Body of pancreas (tissue), 4 donors: ENCODE data around the gene MEAF6. TPM values are rescaled to one million over a fixed set of nuclear protein-coding genes. Genes with fewer than 3 reads are reported as not detected.

Source experiments
- ATAC-seq: fragments of 150-250 bp; one replicate; pipeline ENCODE4 v1.9.1; 2016
- DNase-seq, 4 donors: peaks; one replicate each; pipeline ENCODE4 v3.0.0-alpha.2; 2019
- H3K27ac ChIP-seq, 4 donors: fragments of 200-600 bp; sonication (generic); 1 replicate in 3 of 4; 2 replicates in 1 of 4; pipeline versions ENCODE4 v1.5.1 to v1.6.1; 2016 to 2019; ENCODE audit warnings: mild to moderate bottlenecking in 1 of 4, mixed read lengths in 1 of 4, moderate library complexity in 1 of 4
- H3K27me3 ChIP-seq, 2 donors: fragments of 200-600 bp; sonication (generic); one replicate each; pipeline ENCODE4 v1.6.0; 2016; ENCODE audit warnings: mild to moderate bottlenecking in 1 of 2
- H3K36me3 ChIP-seq, 2 donors: fragments of 200-600 bp; sonication (generic); replicated peaks in 1 of 2; 2 replicates each; pipeline ENCODE4 v1.5.1; 2016; ENCODE audit warnings: low read depth in 2 of 2; ENCODE audit not compliant: insufficient read depth in 1 of 2
- H3K4me1 ChIP-seq: fragments of 200-600 bp; sonication (generic); one replicate; pipeline ENCODE4 v1.6.0; 2016
- H3K4me3 ChIP-seq, 2 donors: fragments of 200-600 bp; sonication (generic); 1 replicate in 1 of 2; 2 replicates in 1 of 2; pipeline ENCODE4 v1.5.1; 2016 to 2019
- H3K9me3 ChIP-seq, 3 donors: fragments of 200-600 bp; sonication (generic); 1 replicate in 2 of 3; 2 replicates in 1 of 3; pipeline ENCODE4 v1.5.1; 2016
- POLR2A ChIP-seq, 3 donors: fragments of 450-650 bp; IDR thresholded peaks; one replicate each; pipeline ENCODE4 v1.6.1; 2016; ENCODE audit warnings: antibody characterized with exemption in 3 of 3, mild to moderate bottlenecking in 2 of 3
- WGBS, 2 donors: methylation state at CpG; one replicate each; pipeline ENCODE4 v1.1.5; 2017; 5-methylcytosine and 5-hydroxymethylcytosine counted together
- intact Hi-C: fragments of 100-400 bp; cut with DNase I; formaldehyde crosslinking; loops from one replicate; pipeline ENCODE4 v1.15.1; 2023
- total RNA-seq, 2 donors: library from RNA; depleted of rRNA; stranded (reverse); fragments of >200 nt; gene quantifications; one replicate each; pipeline ENCODE4 v1.1.0, GENCODE V29; 2016
- TF ChIP-seq, protein P1 (sequence below), 7 experiments: fragments of 450-650 bp in 4 of 7; fragments of 200-600 bp in 3 of 7; sonication (generic) in 3 of 7; IDR thresholded peaks; one replicate each; pipeline ENCODE4 v1.5.1; 2016 to 2019; ENCODE audit warnings: antibody characterized with exemption in 7 of 7

MEAF6 gene
- total RNA-seq, 2 donors from 2014 or later, result 36.3 to 43.5 TPM

DNA sequence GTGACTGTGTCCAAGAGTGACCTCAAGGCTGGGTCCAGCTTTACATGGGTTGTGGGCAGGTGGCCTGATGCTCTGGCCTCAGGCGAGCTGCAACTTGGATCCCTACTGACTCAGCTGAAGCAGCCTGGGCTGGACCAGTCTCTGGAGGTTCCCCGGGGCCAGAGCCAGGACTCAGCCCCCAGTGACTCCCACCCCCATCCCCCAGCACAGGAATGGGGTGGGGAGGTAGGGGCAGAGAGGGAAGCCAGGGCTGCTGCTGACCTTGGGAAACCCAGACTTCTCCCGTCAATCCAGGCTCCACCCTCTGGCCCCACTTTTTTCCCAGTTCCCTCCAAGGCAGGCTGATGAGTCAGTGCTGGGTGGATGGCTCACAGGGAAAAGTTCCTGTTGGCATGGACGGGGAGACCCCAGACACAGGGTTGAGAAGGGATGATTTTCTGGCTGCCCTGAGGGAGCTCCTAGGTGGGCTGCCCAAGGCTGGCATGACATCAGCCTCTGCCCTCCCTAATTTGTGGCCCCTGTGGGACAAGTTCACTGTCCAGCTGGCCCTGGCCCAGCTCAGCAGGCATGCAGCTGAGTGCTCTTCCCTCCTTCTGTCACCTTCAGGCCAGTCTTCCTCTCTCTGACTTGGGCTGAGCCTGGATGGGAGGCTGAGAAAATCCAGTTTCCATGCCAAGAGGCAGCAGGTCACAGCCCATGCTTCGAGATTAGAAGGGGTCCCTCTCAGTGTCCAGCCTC is 37.9 kb downstream of the MEAF6 start:
- Histone ChIP-seq H3K27ac (peak overlapping the region; percentile 92 to 97 (median 96)), H3K9me3 (no peaks in the 10 kb centered on the region), H3K27me3 (no peaks in the 10 kb centered on the region), H3K4me3 (peak overlapping the region in 1 of 2 donors; percentile 46), H3K4me1 (peaks cover 88% of the 10 kb centered on the region), H3K36me3 (peaks cover 11 to 12% of the 10 kb centered on the region in 2 donors)
- TF ChIP-seq POLR2A (IDR thresholded peaks at IDR 0.05), result peak in 2 of 3 donors; percentile 49 to 67
- TF ChIP-seq, protein P1, sequence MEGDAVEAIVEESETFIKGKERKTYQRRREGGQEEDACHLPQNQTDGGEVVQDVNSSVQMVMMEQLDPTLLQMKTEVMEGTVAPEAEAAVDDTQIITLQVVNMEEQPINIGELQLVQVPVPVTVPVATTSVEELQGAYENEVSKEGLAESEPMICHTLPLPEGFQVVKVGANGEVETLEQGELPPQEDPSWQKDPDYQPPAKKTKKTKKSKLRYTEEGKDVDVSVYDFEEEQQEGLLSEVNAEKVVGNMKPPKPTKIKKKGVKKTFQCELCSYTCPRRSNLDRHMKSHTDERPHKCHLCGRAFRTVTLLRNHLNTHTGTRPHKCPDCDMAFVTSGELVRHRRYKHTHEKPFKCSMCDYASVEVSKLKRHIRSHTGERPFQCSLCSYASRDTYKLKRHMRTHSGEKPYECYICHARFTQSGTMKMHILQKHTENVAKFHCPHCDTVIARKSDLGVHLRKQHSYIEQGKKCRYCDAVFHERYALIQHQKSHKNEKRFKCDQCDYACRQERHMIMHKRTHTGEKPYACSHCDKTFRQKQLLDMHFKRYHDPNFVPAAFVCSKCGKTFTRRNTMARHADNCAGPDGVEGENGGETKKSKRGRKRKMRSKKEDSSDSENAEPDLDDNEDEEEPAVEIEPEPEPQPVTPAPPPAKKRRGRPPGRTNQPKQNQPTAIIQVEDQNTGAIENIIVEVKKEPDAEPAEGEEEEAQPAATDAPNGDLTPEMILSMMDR (IDR thresholded peaks at IDR 0.05), result no peak
- WGBS, 2 donors, result 3 to 12% methylated on average over 2 to 5 of the region's 5 CpGs
- DNase-seq, result peak; percentile 67 to 86 (median 80)
- ATAC-seq, result peak; percentile 22
- intact Hi-C loops, result no loop called here

GRCh38 chr1:37476087-37476452 is 38.5 kb downstream of the MEAF6 start:
- Histone ChIP-seq H3K36me3 (peaks cover 6% of the 10 kb centered on the region in 2 donors), H3K27ac (peak overlapping the region; percentile 92 to 97 (median 96)), H3K4me3 (peak overlapping the region in 1 of 2 donors; percentile 46), H3K9me3 (no peaks in the 10 kb centered on the region), H3K4me1 (peaks cover 88% of the 10 kb centered on the region), H3K27me3 (no peaks in the 10 kb centered on the region)
- ATAC-seq (no peak), DNase-seq (peak in 1 of 4 donors; percentile 17)
- 32 to 37% methylated on average over 6 to 9 of the region's 9 CpGs for WGBS, 2 donors
- TF ChIP-seq, protein P1 (IDR thresholded peaks at IDR 0.05), result no peak
- no peak for TF ChIP-seq POLR2A (IDR thresholded peaks at IDR 0.05)
- intact Hi-C loops, result no loop called here

DNA sequence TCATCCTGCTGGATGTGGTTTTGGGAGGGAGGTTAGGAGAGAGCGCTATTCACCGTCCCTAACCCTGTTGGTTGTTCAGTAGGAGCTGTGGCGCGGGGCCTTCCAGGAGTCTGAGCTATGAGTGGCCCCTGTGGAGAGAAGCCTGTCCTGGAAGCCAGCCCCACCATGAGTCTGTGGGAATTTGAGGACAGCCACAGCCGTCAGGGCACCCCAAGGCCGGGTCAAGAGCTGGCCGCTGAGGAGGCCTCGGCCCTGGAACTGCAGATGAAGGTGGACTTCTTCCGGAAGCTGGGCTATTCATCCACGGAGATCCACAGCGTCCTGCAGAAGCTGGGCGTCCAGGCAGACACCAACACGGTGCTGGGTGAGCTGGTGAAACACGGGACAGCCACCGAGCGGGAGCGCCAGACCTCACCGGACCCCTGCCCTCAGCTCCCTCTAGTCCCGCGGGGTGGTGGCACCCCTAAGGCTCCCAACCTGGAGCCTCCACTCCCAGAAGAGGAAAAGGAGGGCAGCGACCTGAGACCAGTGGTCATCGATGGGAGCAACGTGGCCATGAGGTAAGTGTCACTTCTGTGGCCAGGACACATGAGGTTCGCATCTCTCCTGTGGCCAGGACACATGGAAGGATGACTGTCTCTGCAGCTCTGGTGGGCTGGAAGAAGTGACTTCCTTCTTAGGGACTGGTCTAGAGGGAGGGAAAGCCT is 39.0 kb downstream of the MEAF6 start:
- 41 to 46% methylated on average over 2 to 20 of the region's 24 CpGs for WGBS, 2 donors
- peaks cover under 1 to 1% of the 10 kb centered on the region in 2 donors for H3K36me3 ChIP-seq
- peaks cover 89% of the 10 kb centered on the region for H3K4me1 ChIP-seq
- peak overlapping the region; percentile 46 to 70 for H3K4me3 ChIP-seq
- TF ChIP-seq POLR2A (IDR thresholded peaks at IDR 0.05), result no peak
- TF ChIP-seq, protein P1 (IDR thresholded peaks at IDR 0.05), result no peak
- ATAC-seq (no peak), DNase-seq (peak in 3 of 4 donors; percentile 40 to 47 (median 43))
- no peaks in the 10 kb centered on the region for H3K27me3 ChIP-seq
- no peaks in the 10 kb centered on the region for H3K9me3 ChIP-seq
- peak overlapping the region; percentile 92 to 97 (median 96) for H3K27ac ChIP-seq
- intact Hi-C loops, result no loop called here

- H3K4me3 ChIP-seq, result peak overlapping the region; percentile 46 to 70
- H3K4me1 ChIP-seq, result peaks cover 82% of the 10 kb centered on the region
- intact Hi-C loops, result no loop called here
- H3K9me3 ChIP-seq, result no peaks in the 10 kb centered on the region
- H3K27ac ChIP-seq, result peak overlapping the region; percentile 92 to 97 (median 96)
- H3K27me3 ChIP-seq, result no peaks in the 10 kb centered on the region
- no peak for TF ChIP-seq POLR2A (IDR thresholded peaks at IDR 0.05)
- TF ChIP-seq, protein P1 (IDR thresholded peaks at IDR 0.05), result no peak
- DNase-seq (peak; percentile 42 to 51 (median 50)), ATAC-seq (peak; percentile 1)
- WGBS, 2 donors, result 0 to 1% methylated on average over 7 to 36 of the region's 38 CpGs
- H3K36me3 ChIP-seq, result no peaks in the 10 kb centered on the region
Measured at GRCh38 chr1:37474697-37475379, 39.7 kb downstream of the MEAF6 start.
